ENCODE results near the gene RBMS3. TPM values are rescaled to one million over a fixed set of nuclear protein-coding genes. Genes with fewer than 3 reads are reported as not detected.

RBMS3 gene
- total RNA-seq, 1 donor from 2014 or later: 3.8 TPM

DNA sequence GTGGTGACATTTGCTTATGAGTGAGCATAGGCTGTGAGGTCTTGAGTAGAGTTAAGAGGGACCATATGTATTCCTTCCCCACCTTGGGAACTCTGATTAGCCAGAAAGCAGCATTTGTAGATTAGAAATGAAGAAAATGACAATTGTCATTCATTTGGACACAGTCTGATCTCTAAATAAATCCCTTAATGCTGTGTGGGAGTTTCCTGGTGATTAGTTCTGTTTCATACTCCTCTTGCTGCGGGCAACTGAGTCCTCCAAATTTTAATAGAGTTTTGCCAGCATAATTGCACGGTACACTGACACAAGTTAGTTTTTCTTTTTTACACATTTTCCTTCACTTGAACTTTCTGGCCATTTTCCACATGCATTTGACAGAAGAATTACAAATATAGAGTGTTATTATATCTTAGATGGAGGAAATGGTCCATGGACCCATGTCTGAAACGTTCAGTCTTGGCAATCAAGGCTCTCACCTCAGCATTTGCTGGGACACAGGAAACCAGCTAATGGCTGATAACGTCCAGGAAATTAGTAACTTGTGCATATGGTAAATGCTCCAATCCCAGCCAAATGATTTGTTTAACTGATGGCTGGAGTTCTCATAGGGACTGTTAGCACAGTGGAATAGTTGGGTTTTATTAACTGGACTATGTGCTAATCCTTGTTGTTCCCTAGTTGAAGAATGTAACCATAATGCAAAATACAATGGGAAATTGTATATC lies 321.2 kb downstream of the RBMS3 start:
- Mint-ChIP-seq H3K4me3 (ENCODE audit: low read depth) (no peak overlapping the region), H3K4me1 (ENCODE audit: low read depth) (peaks cover 13% of the 10 kb centered on the region), H3K27me3 (no peaks in the 10 kb centered on the region), H3K36me3 (ENCODE audit: insufficient read depth) (no peaks in the 10 kb centered on the region), H3K9me3 (ENCODE audit: low read depth) (no peaks in the 10 kb centered on the region), H3K27ac (no peak overlapping the region)
- DNase-seq (ENCODE audit: low spot score, unreplicated experiment): no peak
- TF ChIP-seq, protein P1, sequence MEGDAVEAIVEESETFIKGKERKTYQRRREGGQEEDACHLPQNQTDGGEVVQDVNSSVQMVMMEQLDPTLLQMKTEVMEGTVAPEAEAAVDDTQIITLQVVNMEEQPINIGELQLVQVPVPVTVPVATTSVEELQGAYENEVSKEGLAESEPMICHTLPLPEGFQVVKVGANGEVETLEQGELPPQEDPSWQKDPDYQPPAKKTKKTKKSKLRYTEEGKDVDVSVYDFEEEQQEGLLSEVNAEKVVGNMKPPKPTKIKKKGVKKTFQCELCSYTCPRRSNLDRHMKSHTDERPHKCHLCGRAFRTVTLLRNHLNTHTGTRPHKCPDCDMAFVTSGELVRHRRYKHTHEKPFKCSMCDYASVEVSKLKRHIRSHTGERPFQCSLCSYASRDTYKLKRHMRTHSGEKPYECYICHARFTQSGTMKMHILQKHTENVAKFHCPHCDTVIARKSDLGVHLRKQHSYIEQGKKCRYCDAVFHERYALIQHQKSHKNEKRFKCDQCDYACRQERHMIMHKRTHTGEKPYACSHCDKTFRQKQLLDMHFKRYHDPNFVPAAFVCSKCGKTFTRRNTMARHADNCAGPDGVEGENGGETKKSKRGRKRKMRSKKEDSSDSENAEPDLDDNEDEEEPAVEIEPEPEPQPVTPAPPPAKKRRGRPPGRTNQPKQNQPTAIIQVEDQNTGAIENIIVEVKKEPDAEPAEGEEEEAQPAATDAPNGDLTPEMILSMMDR (IDR thresholded peaks at IDR 0.05; ENCODE audit: unreplicated experiment): no peak

DNA sequence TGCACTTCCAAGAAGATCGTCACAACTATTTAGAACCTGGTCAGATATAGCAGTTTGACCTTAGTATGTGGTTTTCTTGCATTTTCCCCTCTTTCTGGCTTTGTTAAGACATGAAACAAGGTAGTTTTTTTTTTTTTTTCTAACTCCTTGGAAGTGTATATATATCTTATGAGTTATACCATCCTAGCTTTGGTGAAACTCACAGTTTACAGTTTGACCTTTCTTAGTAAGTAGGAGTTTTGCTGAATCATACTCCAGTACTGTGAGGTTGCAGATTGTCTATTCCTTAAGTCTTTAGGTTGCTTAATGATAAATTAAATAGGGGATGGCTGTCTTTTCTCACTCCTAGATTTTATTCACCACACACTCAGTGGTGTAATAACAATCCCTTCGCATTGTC lies 325.0 kb downstream of the RBMS3 start:
- H3K9me3 Mint-ChIP-seq (ENCODE audit: low read depth): no peaks in the 10 kb centered on the region
- H3K4me1 Mint-ChIP-seq (ENCODE audit: low read depth): peaks cover 5% of the 10 kb centered on the region
- TF ChIP-seq, protein P1 (IDR thresholded peaks at IDR 0.05; ENCODE audit: unreplicated experiment): no peak
- no peaks in the 10 kb centered on the region for H3K36me3 Mint-ChIP-seq (ENCODE audit: insufficient read depth)
- no peaks in the 10 kb centered on the region for H3K27me3 Mint-ChIP-seq
- no peak overlapping the region for H3K27ac Mint-ChIP-seq
- no peak overlapping the region for H3K4me3 Mint-ChIP-seq (ENCODE audit: low read depth)
- no peak for DNase-seq (ENCODE audit: low spot score, unreplicated experiment)

DNA sequence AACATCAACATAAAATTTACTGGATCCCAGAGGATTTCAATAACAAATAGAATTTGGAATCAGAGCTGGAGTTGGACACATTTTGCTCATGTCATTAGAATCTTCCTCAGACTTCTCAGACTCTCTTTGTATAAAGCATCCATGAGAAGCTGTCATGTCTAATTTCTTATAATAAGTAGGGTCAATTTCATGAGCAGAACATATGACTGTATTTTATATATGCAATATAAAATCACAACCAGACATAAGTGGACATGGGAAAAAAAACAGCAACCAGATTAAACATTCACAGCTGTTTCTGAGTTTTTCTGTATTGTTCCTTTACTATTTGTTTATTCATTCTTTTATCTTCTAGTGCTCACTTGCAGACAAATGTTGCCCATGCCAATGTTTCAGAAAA lies 325.5 kb downstream of the RBMS3 start:
- TF ChIP-seq, protein P1 (IDR thresholded peaks at IDR 0.05; ENCODE audit: unreplicated experiment): no peak
- Mint-ChIP-seq H3K9me3 (ENCODE audit: low read depth) (no peaks in the 10 kb centered on the region), H3K36me3 (ENCODE audit: insufficient read depth) (no peaks in the 10 kb centered on the region), H3K4me3 (ENCODE audit: low read depth) (no peak overlapping the region), H3K27ac (no peak overlapping the region), H3K4me1 (ENCODE audit: low read depth) (peaks cover 5% of the 10 kb centered on the region), H3K27me3 (no peaks in the 10 kb centered on the region)
- no peak for DNase-seq (ENCODE audit: low spot score, unreplicated experiment)

DNA sequence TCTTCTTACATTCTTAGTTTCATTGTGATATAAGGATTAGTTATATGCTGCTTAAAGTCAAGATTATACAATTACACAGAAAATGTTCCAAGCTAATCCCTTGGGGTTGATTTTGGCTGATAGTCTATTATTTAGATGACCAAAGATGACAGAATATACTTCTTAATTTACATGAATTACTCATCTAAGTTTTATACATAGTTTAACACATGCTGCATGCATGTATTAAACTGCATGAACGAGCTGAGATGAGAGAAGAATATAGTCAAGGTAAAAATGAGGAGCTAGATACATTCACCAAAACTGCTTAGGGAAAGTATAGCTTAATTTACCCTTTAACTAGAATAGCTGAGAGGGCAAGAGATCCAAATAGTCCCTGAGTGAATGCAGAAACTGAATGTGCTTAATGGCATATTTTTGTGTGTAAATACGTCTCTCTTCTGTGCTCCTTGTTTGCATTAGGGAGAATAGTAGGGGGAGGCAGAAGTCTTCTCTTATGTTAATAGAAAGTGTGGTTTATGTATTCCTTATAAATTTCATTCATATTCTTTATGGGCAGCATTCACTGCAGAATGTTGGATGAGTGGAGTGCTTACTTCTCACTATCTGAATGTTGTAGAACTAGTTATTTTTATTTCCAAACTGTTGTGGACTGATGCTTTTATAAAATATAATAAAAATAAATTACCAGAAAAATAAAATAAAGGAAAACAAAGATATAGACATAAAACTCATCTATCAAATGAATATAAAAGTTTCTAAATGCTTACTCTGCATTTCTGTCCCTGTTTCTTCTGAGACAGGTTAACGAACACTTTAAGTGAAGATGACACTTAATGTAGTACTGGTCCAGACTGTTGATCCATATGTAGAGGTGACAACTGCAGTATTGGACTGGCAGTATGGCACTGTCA lies 327.8 kb downstream of the RBMS3 start:
- Mint-ChIP-seq H3K27ac (no peak overlapping the region), H3K9me3 (ENCODE audit: low read depth) (no peaks in the 10 kb centered on the region), H3K27me3 (no peaks in the 10 kb centered on the region), H3K4me3 (ENCODE audit: low read depth) (no peak overlapping the region), H3K4me1 (ENCODE audit: low read depth) (peaks cover 4% of the 10 kb centered on the region), H3K36me3 (ENCODE audit: insufficient read depth) (no peaks in the 10 kb centered on the region)
- DNase-seq (ENCODE audit: low spot score, unreplicated experiment): no peak
- TF ChIP-seq, protein P1 (IDR thresholded peaks at IDR 0.05; ENCODE audit: unreplicated experiment): no peak

DNA sequence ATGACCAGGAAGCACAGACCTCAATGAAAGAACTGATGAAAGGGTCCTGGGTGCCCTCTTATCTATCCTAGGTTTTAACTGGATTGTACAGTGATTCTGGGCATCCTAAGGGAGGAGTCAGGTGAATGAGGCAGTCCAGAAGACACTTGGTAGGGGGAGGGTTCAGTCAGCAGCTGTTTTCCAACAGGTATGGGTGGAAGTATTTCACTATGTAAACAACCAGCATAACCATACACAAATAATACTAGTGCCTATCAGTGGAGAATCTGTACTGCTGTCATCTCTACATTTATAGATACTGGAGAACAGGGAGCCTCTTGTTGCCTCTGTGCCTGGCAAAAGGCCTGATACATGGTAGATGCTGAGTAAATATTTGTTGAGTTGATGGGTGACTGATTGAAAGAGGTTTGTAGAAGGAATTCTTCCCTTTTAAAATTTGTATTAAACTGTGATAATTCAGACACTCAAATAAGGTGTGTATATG lies 328.5 kb downstream of the RBMS3 start:
- no peak overlapping the region for H3K4me3 Mint-ChIP-seq (ENCODE audit: low read depth)
- H3K27ac Mint-ChIP-seq: no peak overlapping the region
- no peaks in the 10 kb centered on the region for H3K9me3 Mint-ChIP-seq (ENCODE audit: low read depth)
- DNase-seq (ENCODE audit: low spot score, unreplicated experiment): no peak
- peaks cover 4% of the 10 kb centered on the region for H3K4me1 Mint-ChIP-seq (ENCODE audit: low read depth)
- TF ChIP-seq, protein P1 (IDR thresholded peaks at IDR 0.05; ENCODE audit: unreplicated experiment): no peak
- no peaks in the 10 kb centered on the region for H3K36me3 Mint-ChIP-seq (ENCODE audit: insufficient read depth)
- H3K27me3 Mint-ChIP-seq: no peaks in the 10 kb centered on the region
